ENCODE results near the gene DISC1.

Gene DISC1

DNA sequence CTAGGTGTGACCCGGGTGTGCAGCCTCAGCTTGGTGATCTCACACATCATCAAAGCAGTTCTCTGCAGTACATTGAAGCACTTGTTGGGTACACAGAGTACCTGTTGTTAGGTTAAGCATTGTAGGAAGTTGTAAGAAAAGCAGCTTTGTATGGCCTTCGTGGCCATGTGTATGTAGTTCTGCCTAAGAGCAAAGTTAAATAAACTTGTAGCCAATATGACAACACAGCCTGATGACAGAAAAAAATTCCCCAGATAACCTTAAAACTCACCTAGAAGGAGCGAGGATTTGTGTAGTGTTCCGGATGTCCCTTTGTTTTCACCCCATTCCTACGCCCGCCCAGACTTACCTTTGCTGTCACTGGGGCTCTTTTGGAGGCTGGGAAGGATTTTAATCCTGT is 48.0 kb downstream of the DISC1 start:
- DNase-seq = no peak

GRCh38 chr1:231676487-231676886 is 49.9 kb downstream of the DISC1 start:
- no peak for DNase-seq

- DNase-seq = no peak
These were observed 50.9 kb downstream of the DISC1 start for GRCh38 chr1:231677442-231677841.

DNA sequence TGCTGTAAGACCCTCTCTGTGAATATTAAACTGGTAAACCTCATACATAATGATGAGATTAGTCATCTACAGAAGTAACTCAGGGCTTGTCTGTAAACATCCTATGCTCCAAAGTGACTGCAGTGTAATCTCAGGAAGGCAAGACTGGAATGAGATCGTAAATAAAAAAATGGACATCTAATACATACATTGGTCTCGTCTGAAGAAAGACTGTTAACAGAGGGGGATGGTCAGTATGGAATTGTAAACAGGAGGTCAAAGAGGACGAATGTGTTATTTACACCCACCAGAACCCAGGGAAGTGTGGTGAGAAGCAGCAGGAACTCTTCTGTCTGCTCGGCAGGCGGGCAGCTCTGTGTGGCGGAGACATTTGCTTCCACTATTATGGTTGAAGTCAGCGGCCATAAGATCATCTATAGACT is 51.4 kb downstream of the DISC1 start:
- no peak for DNase-seq

- DNase-seq = peak; percentile 73
These were observed 52.5 kb downstream of the DISC1 start for GRCh38 chr1:231679109-231679508.

DNA sequence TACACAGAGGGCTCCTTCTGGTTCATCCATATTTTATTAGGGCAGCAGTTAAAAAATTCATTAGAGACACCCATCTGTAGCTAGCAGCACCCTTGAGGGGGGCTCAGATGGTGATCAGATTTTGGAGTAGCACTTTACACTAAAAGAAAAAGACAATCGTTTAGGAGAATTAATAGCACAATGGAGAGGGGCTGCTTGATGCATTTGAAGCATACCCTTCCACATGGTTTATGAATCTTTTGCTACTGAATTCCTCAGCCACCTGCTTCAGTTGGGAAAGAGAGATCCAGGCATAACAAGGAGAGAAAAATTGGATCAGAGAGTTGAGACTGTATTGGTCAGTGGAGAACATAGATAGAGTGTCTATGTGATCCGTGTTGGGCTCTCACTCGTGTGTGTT is 54.4 kb downstream of the DISC1 start:
- no peak for DNase-seq

DNA sequence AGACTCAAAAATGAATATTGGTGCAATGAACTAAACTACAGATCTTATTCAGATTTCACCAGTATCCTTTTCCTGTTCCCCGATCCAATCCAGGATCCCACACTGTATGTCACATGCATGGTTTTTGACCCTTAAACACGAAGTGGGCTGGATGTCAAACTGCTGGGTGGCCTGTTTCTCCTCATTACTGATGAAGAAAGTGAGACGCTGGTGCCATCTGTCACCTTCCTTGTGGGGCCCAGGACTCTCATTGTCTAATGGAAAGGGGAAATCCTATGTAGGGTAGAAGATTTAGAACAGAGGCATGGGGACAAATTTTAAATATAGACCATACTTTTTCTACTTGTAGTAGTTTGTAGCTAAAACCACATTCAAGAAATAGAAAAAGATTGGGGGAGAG is 56.2 kb downstream of the DISC1 start:
- no peak for DNase-seq

GRCh38 chr1:231683439-231684165 is 57.0 kb downstream of the DISC1 start:
- no peak for DNase-seq

GRCh38 chr1:231684356-231685244 is 58.0 kb downstream of the DISC1 start:
- DNase-seq = peak; percentile 60

DNA sequence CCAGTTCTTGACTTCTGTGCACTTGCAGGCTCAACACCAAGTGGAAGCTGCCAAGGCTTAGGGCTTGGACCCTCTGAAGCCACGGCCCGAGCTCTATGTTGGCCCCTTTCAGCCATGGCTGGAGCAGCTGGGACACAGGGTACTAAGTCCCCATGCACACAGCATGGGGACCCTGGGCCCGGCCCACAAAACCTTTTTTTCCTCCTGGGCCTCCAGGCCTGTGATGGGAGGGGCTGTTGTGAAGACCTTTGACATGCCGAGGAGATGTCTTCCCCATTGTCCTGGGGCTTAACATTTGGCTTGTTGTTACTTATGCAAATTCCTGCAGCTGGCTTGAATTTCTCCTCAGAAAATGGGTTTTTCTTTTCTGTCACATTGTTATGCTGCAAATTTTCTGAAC is 59.8 kb downstream of the DISC1 start:
- DNase-seq = no peak

DNA sequence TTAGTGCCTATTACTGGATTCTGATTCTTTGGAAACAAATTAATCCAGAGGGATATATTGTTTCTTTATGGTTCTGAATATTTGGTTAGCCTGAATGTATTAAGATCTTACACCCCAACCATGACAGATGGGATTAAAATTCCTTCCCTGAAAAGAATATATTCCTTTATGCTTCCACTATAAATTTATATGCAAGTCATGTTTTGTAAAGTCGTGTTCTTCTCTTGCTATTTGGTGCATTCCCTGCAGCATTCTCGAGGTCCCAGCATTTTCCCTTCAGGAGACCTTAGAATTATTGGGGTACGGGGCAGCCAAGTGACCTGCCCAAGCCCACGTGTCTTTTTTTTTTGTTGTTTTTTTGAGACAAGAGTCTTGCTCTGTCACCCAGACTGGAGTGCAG is 62.4 kb downstream of the DISC1 start:
- DNase-seq = no peak

DNA sequence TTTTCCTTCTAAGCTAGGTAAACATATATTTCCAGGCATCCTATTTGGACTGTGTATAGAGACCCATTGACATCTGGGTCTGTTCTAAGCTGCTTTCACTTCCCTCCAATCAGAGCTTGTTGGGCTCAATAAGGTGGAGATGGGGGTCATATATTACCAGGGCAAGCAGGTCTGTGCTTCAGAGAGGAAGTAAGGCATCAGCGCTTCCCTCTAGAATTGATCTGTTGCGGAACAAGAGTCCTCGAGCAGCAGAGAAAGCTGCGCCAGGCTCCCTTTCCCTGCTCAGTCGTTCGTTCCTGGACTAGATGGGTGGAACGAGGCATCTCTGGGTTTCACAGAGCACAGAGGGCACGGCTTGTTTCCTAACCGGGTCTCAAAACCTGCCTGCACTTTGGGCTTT is 63.5 kb downstream of the DISC1 start:
- DNase-seq = no peak

DNA sequence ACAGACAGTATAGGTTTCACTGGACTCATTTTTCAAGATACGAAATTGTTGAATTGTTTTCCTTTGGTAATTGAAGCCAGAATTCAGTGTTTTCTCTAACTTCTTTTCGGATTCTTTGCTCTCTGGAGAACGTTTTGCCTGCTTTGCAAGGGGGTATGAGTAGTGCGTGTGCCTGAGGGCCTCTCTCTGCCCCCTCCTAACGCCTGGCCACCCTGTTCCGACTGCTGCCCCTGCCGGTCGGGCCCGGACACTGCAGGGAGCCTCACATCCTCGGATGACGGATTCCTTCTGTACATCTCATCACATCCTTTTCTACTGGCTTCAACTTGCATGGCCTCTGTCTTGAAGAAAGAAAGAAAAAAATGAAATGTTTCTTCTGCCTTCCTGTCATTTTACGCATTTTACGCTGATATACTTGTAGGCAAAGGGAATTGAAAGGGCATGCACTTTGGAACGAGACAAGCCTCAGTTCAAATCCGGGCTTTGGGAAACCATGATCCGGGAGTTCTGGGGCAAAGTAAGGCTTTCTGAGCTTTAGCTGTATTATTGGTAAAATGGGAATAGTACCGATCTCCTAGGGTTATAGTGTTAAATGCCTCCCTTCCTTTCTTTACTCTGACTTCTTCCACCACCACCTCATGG is 65.1 kb downstream of the DISC1 start:
- DNase-seq = no peak

DNA sequence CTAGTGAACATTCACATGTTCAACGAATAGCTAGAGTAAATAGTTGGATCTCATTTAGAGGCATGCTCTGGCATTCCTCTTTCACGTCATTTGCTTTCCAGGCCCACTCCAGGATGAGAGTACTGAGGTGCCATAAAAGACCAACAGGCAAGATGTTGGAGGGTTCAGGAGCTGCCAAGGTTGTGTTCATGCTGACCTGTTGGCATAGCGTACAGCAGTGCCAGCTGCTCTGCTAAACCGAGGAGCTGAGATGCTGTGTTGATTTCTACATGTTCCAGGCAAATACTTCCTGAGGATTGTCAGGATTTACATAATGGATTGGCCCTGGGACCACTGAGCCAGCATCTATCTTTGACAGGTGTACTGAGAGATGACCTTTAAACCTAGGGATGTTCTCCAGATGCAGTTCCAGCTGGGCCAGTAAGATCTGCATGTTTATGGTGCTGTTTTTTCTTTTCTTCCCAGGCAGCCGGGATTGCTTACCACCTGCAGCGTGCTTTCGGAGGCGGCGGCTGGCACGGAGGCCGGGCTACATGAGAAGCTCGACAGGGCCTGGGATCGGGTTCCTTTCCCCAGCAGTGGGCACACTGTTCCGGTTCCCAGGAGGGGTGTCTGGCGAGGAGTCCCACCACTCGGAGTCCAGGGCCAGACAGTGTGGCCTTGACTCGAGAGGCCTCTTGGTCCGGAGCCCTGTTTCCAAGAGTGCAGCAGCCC is 66.9 kb downstream of the DISC1 start:
- peak; percentile 87 for DNase-seq

- peak; percentile 89 for DNase-seq
These were observed 67.5 kb downstream of the DISC1 start for GRCh38 chr1:231694075-231694431.

DNA sequence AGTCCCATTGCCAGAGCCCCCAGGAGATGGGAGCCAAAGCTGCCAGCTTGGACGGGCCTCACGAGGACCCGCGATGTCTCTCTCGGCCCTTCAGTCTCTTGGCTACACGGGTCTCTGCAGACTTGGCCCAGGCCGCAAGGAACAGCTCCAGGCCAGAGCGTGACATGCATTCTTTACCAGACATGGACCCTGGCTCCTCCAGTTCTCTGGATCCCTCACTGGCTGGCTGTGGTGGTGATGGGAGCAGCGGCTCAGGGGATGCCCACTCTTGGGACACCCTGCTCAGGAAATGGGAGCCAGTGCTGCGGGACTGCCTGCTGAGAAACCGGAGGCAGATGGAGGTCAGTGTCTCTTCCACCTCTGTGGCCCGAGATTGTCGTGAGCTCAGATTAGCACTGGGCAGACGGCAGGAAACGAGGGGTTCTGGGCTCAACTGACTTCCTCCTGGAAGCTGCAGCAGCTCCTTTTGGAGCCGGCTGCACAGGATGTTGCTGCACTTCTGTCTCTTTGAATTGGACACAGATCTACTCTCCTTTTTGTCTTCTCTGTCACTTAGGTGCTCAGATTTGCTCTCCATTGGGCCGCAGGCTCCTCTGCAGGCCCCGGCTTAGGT is 68.0 kb downstream of the DISC1 start:
- DNase-seq = no peak

- peak; percentile 66 for DNase-seq
These were observed 69.1 kb downstream of the DISC1 start for GRCh38 chr1:231695439-231696255.

- no peak for DNase-seq
These were observed 73.2 kb downstream of the DISC1 start for GRCh38 chr1:231699784-231700183.

- DNase-seq = no peak
These were observed 74.7 kb downstream of the DISC1 start for GRCh38 chr1:231701306-231701705.

DNA sequence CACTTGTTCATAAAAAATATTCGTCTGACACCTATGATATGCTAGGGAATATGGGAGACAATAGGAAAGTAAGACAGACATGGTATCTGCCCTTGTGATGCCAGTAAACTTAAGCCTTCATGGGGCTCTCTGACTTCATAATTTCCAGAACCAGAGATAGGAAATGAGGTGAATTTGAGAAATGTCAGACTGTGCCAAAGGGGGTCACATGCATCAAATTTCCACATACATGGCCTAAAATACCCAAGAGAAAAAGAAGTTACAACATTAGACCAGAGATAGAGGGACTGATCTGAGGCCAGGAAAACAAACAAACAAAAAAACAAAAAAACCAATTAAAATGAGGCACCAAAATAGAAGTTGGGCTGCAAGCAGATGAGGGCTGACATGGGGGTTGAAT is 75.7 kb downstream of the DISC1 start:
- DNase-seq = no peak

DNA sequence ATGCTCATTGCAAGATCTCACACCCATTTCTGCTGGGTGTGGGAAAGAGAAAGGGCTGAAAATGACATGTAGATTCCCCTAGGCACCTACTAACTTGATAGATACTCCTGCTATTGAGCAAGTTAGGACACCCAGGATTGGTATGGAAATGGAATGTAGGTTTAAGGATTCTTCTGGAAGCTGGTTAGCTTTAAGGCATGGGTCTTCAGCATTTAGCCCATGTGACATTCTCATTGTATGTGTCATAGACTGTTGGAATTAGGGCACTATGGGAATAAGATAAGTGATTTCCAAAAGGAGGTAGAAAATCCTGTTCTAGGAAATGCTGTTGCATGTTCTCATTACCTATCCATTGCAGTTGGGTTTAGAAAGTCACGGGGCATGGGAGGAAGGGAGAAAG is 76.2 kb downstream of the DISC1 start:
- DNase-seq = no peak
